Trophoblast cell (in vitro differentiated cells and primary cell): ENCODE results near the gene FIGNL2.
A peak's percentile ranks its signal among the peaks of the same experiment; 100 is the strongest.

Experiments used
- DNase-seq, 2 donors: peaks; one replicate each; pipeline ENCODE4 v3.0.0-alpha.2; 2016
- H2AFZ ChIP-seq: 2 replicates; pipeline ENCODE4 v1.6.1; 2013; ENCODE audit warnings: low read length, moderate library complexity, mild to moderate bottlenecking; ENCODE audit not compliant: insufficient read depth, poor library complexity
- H2AK5ac ChIP-seq: 2 replicates; pipeline ENCODE4 v1.6.1; 2013; ENCODE audit warnings: mild to moderate bottlenecking, low read length
- H2BK120ac ChIP-seq: 2 replicates; pipeline ENCODE4 v1.6.1; 2013; ENCODE audit warnings: low read length, mild to moderate bottlenecking, moderate library complexity; ENCODE audit not compliant: insufficient read depth, poor library complexity
- H2BK12ac ChIP-seq: 2 replicates; pipeline ENCODE4 v1.6.1; 2013; ENCODE audit warnings: mild to moderate bottlenecking, low read length, moderate library complexity
- H2BK5ac ChIP-seq: 2 replicates; pipeline ENCODE4 v1.6.1; 2013; ENCODE audit warnings: low read length, low read depth, moderate library complexity, mild to moderate bottlenecking; ENCODE audit not compliant: poor library complexity
- H3K14ac ChIP-seq: 2 replicates; pipeline ENCODE4 v1.6.1; 2013; ENCODE audit warnings: mild to moderate bottlenecking, low read length
- H3K18ac ChIP-seq: 2 replicates; pipeline ENCODE4 v1.6.1; 2013; ENCODE audit warnings: mild to moderate bottlenecking, low read length
- H3K23ac ChIP-seq: 2 replicates; pipeline ENCODE4 v1.6.1; 2013; ENCODE audit warnings: low read length
- H3K27ac ChIP-seq: 2 replicates; pipeline ENCODE4 v1.5.1; 2013; ENCODE audit warnings: low read depth, mild to moderate bottlenecking, inconsistent platforms, low read length, moderate library complexity
- H3K27me3 ChIP-seq: 2 replicates; pipeline ENCODE4 v1.6.1; 2013; ENCODE audit warnings: inconsistent platforms, mild to moderate bottlenecking, low read length, moderate library complexity; ENCODE audit not compliant: insufficient read depth
- H3K36me3 ChIP-seq, 2 experiments: 1 replicate in 1 of 2; 2 replicates in 1 of 2; pipeline ENCODE4 v1.6.1; 2013; ENCODE audit warnings: low read length in 2 of 2, mild to moderate bottlenecking in 2 of 2, moderate library complexity in 1 of 2; ENCODE audit not compliant: insufficient read depth in 2 of 2, control insufficient read depth in 1 of 2
- H3K4ac ChIP-seq: 2 replicates; pipeline ENCODE4 v1.6.1; 2013; ENCODE audit warnings: low read depth, mild to moderate bottlenecking, low read length, moderate library complexity
- H3K4me1 ChIP-seq, 2 experiments: 1 replicate in 1 of 2; 2 replicates in 1 of 2; pipeline ENCODE4 v1.6.1; 2013; ENCODE audit warnings: low read length in 2 of 2, mild to moderate bottlenecking in 2 of 2, moderate library complexity in 1 of 2; ENCODE audit not compliant: insufficient read depth in 2 of 2, control insufficient read depth in 1 of 2
- H3K4me2 ChIP-seq: 2 replicates; pipeline ENCODE4 v1.6.1; 2013; ENCODE audit warnings: inconsistent platforms, mild to moderate bottlenecking, low read length, moderate library complexity
- H3K4me3 ChIP-seq: 2 replicates; pipeline ENCODE4 v1.5.1; 2013; ENCODE audit warnings: mild to moderate bottlenecking, low read depth, low read length, inconsistent platforms
- H3K79me1 ChIP-seq: one replicate; pipeline ENCODE4 v1.6.1; 2013; ENCODE audit warnings: low read length
- H3K79me2 ChIP-seq: 2 replicates; pipeline ENCODE4 v1.6.1; 2013; ENCODE audit warnings: low read length, mild to moderate bottlenecking; ENCODE audit not compliant: control insufficient read depth, insufficient read depth, poor library complexity
- H3K9ac ChIP-seq: 2 replicates; pipeline ENCODE4 v1.6.1; 2013; ENCODE audit warnings: mild to moderate bottlenecking, low read length
- H3K9me3 ChIP-seq: 2 replicates; pipeline ENCODE4 v1.6.1; 2013; ENCODE audit warnings: low read depth, mild to moderate bottlenecking, control low read depth, inconsistent platforms, low read length; ENCODE audit not compliant: insufficient read depth
- H4K12ac ChIP-seq: 2 replicates; pipeline ENCODE4 v1.6.1; 2013; ENCODE audit warnings: low read depth, mild to moderate bottlenecking, low read length, moderate library complexity
- H4K8ac ChIP-seq: 2 replicates; pipeline ENCODE4 v1.6.1; 2013; ENCODE audit warnings: low read depth, mild to moderate bottlenecking, low read length, moderate library complexity
- H4K91ac ChIP-seq: one replicate; pipeline ENCODE4 v1.6.1; 2013; ENCODE audit warnings: low read depth, mild to moderate bottlenecking, low read length, moderate library complexity
- WGBS: extraction: QIAGEN DNeasy Blood & Tissue Kit; methylation state at CpG from one replicate; pipeline ENCODE4 v1.1.7; 2013; ENCODE audit warnings: missing lambda C conversion rate; ENCODE audit not compliant: insufficient read length, insufficient coverage; ENCODE audit errors: extremely low coverage; 5-methylcytosine and 5-hydroxymethylcytosine counted together

The FIGNL2 gene

DNA sequence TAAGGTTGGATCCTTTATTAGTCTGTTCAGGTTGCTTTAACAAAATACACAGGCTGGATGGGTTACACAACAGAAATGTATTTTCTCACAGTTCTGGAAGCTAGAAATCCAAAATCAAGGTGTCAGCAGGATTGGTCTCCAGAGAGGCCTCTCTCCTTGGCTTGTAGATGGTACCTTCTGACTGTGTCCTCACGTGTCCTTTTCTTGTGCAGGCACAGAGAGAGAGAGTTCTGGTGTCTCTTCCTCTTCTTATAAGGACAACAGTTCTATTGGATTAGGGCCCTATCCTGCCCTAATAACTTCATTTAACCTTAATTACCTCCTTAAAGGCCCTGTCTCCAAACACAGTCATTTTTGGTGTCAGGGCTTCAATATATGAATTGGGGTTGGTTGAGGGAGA is 34.8 kb upstream of the FIGNL2 start:
- H3K9ac ChIP-seq, result no peak overlapping the region
- no peaks in the 10 kb centered on the region for H3K27me3 ChIP-seq
- DNase-seq, result no peak
- no peak overlapping the region for H2AFZ ChIP-seq
- no peak overlapping the region for H4K12ac ChIP-seq
- H4K8ac ChIP-seq, result no peak overlapping the region
- H2AK5ac ChIP-seq, result no peak overlapping the region
- no peak overlapping the region for H2BK12ac ChIP-seq
- H3K36me3 ChIP-seq, result no peaks in the 10 kb centered on the region
- WGBS, result no CpG with 5 or more reads among the region's 1 CpG
- no peak overlapping the region for H3K23ac ChIP-seq
- no peak overlapping the region for H3K4me3 ChIP-seq
- no peak overlapping the region for H3K14ac ChIP-seq
- no peak overlapping the region for H2BK120ac ChIP-seq
- no peak overlapping the region for H3K4me2 ChIP-seq
- H3K18ac ChIP-seq, result no peak overlapping the region
- no peak overlapping the region for H4K91ac ChIP-seq
- H3K4me1 ChIP-seq, result peaks cover 0 to 6% of the 10 kb centered on the region in 2 experiments
- H3K79me2 ChIP-seq, result no peaks in the 10 kb centered on the region
- no peaks in the 10 kb centered on the region for H3K79me1 ChIP-seq
- H3K9me3 ChIP-seq, result no peaks in the 10 kb centered on the region
- H3K4ac ChIP-seq, result no peak overlapping the region
- H3K27ac ChIP-seq, result no peak overlapping the region
- no peak overlapping the region for H2BK5ac ChIP-seq

DNA sequence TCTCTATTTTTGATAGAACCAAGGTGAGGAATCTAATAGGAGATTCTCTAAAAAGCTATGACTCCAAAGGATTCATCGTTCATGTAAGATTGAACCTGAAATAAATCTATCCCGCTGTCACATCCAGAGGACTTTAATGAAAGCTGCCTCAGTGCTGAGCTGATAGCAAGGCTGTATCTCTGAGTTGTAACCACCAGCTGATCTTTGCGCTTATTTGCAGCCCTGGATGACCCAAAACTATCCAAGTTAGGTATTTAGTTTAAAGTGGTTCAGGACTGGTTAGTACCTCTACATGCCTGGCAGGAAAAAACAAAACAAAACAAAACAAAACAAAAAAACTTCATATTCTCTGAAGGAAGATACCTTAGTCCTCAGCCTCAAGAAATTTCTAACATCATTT is 30.6 kb upstream of the FIGNL2 start:
- H3K4me2 ChIP-seq, result no peak overlapping the region
- no peaks in the 10 kb centered on the region for H3K27me3 ChIP-seq
- peak in 1 of 2 donors; percentile 55 for DNase-seq
- no peak overlapping the region for H4K12ac ChIP-seq
- no peak overlapping the region for H2BK120ac ChIP-seq
- H2AK5ac ChIP-seq, result no peak overlapping the region
- no peak overlapping the region for H3K23ac ChIP-seq
- no peak overlapping the region for H3K9ac ChIP-seq
- no peak overlapping the region for H2BK5ac ChIP-seq
- no peak overlapping the region for H4K8ac ChIP-seq
- H3K4me3 ChIP-seq, result no peak overlapping the region
- no peaks in the 10 kb centered on the region for H3K9me3 ChIP-seq
- no peaks in the 10 kb centered on the region for H3K79me2 ChIP-seq
- H3K14ac ChIP-seq, result no peak overlapping the region
- H2AFZ ChIP-seq, result no peak overlapping the region
- H3K27ac ChIP-seq, result no peak overlapping the region
- H3K79me1 ChIP-seq, result no peaks in the 10 kb centered on the region
- H3K18ac ChIP-seq, result no peak overlapping the region
- peaks cover 0 to under 1% of the 10 kb centered on the region in 2 experiments for H3K4me1 ChIP-seq
- no CpG with 5 or more reads among the region's 3 CpGs for WGBS
- no peak overlapping the region for H4K91ac ChIP-seq
- H3K4ac ChIP-seq, result no peak overlapping the region
- no peaks in the 10 kb centered on the region for H3K36me3 ChIP-seq
- no peak overlapping the region for H2BK12ac ChIP-seq

DNA sequence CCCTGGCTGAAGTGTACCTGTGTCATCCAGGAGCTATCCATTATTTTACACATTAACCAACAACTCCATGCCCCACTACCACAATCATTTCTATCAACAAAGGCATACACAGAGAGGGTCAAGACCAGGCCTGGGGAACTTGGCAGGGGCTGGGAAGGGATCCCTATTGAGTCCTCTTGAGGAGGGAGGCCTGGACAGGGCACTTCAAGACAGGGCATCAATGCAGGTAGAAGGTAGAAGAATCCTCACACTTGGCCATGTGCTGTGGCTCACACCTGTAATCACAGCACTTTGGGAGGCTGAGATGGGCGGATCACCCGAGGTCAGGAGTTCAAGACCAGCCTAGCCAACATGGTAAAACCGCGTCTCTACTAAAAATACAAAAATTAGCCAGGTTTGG is 26.0 kb upstream of the FIGNL2 start:
- Histone ChIP-seq H4K12ac (no peak overlapping the region), H2AFZ (no peak overlapping the region), H3K23ac (no peak overlapping the region), H4K91ac (no peak overlapping the region), H3K27me3 (no peaks in the 10 kb centered on the region), H2BK120ac (no peak overlapping the region), H3K4me1 (peaks cover 7 to 8% of the 10 kb centered on the region in 2 experiments), H4K8ac (no peak overlapping the region), H3K4me2 (no peak overlapping the region), H3K9me3 (no peaks in the 10 kb centered on the region), H3K14ac (no peak overlapping the region), H3K79me1 (peaks cover 3% of the 10 kb centered on the region), H3K36me3 (no peaks in the 10 kb centered on the region), H3K79me2 (no peaks in the 10 kb centered on the region), H3K27ac (no peak overlapping the region), H2BK12ac (no peak overlapping the region), H2AK5ac (no peak overlapping the region), H3K18ac (no peak overlapping the region), H3K4ac (no peak overlapping the region), H2BK5ac (no peak overlapping the region), H3K9ac (no peak overlapping the region), H3K4me3 (no peak overlapping the region)
- WGBS, result no CpG with 5 or more reads among the region's 4 CpGs
- no peak for DNase-seq

DNA sequence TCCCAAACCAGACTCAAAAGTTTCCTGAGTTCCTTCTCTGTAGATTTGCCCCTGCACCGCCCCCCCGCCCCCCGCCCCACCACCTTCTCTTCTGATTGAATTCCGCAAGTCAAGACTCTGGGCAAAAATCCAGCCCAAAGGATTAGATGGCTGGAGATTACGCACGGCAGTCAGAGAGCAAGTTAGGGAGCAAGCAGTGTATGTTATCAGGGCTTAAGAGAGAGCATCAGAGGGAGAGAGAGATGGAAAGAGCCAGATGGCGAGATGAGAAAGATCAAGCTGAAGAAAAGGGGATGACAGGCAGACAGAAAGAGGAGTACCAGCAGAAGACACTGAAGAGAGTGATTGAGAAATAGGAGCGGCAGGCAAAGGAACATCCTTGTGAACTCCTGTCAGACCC is 25.5 kb upstream of the FIGNL2 start:
- no peaks in the 10 kb centered on the region for H3K79me2 ChIP-seq
- DNase-seq, result no peak
- H3K14ac ChIP-seq, result no peak overlapping the region
- H3K23ac ChIP-seq, result no peak overlapping the region
- no peaks in the 10 kb centered on the region for H3K9me3 ChIP-seq
- no peak overlapping the region for H4K12ac ChIP-seq
- H3K4me3 ChIP-seq, result no peak overlapping the region
- H3K27me3 ChIP-seq, result no peaks in the 10 kb centered on the region
- H3K18ac ChIP-seq, result no peak overlapping the region
- no peak overlapping the region for H3K9ac ChIP-seq
- H3K36me3 ChIP-seq, result no peaks in the 10 kb centered on the region
- no peak overlapping the region for H3K4me2 ChIP-seq
- H2AK5ac ChIP-seq, result no peak overlapping the region
- no peak overlapping the region for H2BK120ac ChIP-seq
- no peak overlapping the region for H2BK12ac ChIP-seq
- no peak overlapping the region for H2AFZ ChIP-seq
- peaks cover 8 to 11% of the 10 kb centered on the region in 2 experiments for H3K4me1 ChIP-seq
- H3K27ac ChIP-seq, result no peak overlapping the region
- H4K8ac ChIP-seq, result no peak overlapping the region
- H3K79me1 ChIP-seq, result peaks cover 7% of the 10 kb centered on the region
- no peak overlapping the region for H2BK5ac ChIP-seq
- WGBS, result no CpG with 5 or more reads among the region's 8 CpGs
- H3K4ac ChIP-seq, result no peak overlapping the region
- no peak overlapping the region for H4K91ac ChIP-seq
